Measurements from ENCODE around the gene IFT81. TPM values are rescaled to one million over a fixed set of nuclear protein-coding genes. Genes with fewer than 3 reads are reported as not detected.

The IFT81 gene
- total RNA-seq, 6 donors from 2014 or later = 7.7 to 39.1 (median 10.8) TPM

GRCh38 chr12:110093631-110094311, 30.4 kb upstream of the IFT81 start:
- no peaks in the 10 kb centered on the region for H3K27me3 ChIP-seq
- no peaks in the 10 kb centered on the region for H3K36me3 ChIP-seq
- DNase-seq (no peak), ATAC-seq (ENCODE audit: low FRiP score in 2 of 2) (no peak)
- 49 to 52% methylated on average over 7 of the region's 7 CpGs for WGBS, 2 donors
- H3K4me3 ChIP-seq = no peak overlapping the region
- H3K9me3 ChIP-seq = no peaks in the 10 kb centered on the region
- no peaks in the 10 kb centered on the region for H3K4me1 ChIP-seq
- TF ChIP-seq CTCF (IDR thresholded peaks at IDR 0.05) (no peak), POLR2A (IDR thresholded peaks at IDR 0.05) (no peak), POLR2AphosphoS5 (IDR thresholded peaks at IDR 0.05) (no peak), EP300 (IDR thresholded peaks at IDR 0.05) (no peak)
- no peak overlapping the region for H3K27ac ChIP-seq

- TF ChIP-seq EP300 (IDR thresholded peaks at IDR 0.05) (no peak), POLR2A (IDR thresholded peaks at IDR 0.05) (no peak), POLR2AphosphoS5 (IDR thresholded peaks at IDR 0.05) (no peak), CTCF (IDR thresholded peaks at IDR 0.05) (peak; percentile 80 to 94 (median 90))
- peaks cover 0 to 8% (median 7%) of the 10 kb centered on the region in 4 donors for H3K4me1 ChIP-seq
- DNase-seq (peak in 1 of 2 donors; percentile 67), ATAC-seq (ENCODE audit: low FRiP score in 2 of 2) (peak; percentile 86 to 88)
- 52 to 53% methylated on average over 8 of the region's 8 CpGs for WGBS, 2 donors
- H3K9me3 ChIP-seq = no peaks in the 10 kb centered on the region
- H3K27ac ChIP-seq = no peak overlapping the region
- no peaks in the 10 kb centered on the region for H3K27me3 ChIP-seq
- H3K4me3 ChIP-seq = no peak overlapping the region
- H3K36me3 ChIP-seq = no peaks in the 10 kb centered on the region
Observed at GRCh38 chr12:110100315-110100970, 23.7 kb upstream of the IFT81 start.

- no peak for TF ChIP-seq POLR2AphosphoS5 (IDR thresholded peaks at IDR 0.05)
- peak in 2 of 6 experiments; percentile 10 to 12 for TF ChIP-seq CTCF (IDR thresholded peaks at IDR 0.05)
- no peak for TF ChIP-seq POLR2A (IDR thresholded peaks at IDR 0.05)
- Histone ChIP-seq H3K27ac (no peak overlapping the region), H3K36me3 (no peaks in the 10 kb centered on the region), H3K4me1 (peaks cover 0 to 8% (median 7%) of the 10 kb centered on the region in 4 donors), H3K27me3 (no peaks in the 10 kb centered on the region), H3K4me3 (no peak overlapping the region), H3K9me3 (no peaks in the 10 kb centered on the region)
- ATAC-seq (ENCODE audit: low FRiP score in 2 of 2) (peak in 1 of 2 donors; percentile 18), DNase-seq (peak in 1 of 2 donors; percentile 24)
- WGBS, 2 donors = 90 to 98% methylated on average over 3 of the region's 3 CpGs
Observed at GRCh38 chr12:110102255-110102654, 21.9 kb upstream of the IFT81 start.

DNA sequence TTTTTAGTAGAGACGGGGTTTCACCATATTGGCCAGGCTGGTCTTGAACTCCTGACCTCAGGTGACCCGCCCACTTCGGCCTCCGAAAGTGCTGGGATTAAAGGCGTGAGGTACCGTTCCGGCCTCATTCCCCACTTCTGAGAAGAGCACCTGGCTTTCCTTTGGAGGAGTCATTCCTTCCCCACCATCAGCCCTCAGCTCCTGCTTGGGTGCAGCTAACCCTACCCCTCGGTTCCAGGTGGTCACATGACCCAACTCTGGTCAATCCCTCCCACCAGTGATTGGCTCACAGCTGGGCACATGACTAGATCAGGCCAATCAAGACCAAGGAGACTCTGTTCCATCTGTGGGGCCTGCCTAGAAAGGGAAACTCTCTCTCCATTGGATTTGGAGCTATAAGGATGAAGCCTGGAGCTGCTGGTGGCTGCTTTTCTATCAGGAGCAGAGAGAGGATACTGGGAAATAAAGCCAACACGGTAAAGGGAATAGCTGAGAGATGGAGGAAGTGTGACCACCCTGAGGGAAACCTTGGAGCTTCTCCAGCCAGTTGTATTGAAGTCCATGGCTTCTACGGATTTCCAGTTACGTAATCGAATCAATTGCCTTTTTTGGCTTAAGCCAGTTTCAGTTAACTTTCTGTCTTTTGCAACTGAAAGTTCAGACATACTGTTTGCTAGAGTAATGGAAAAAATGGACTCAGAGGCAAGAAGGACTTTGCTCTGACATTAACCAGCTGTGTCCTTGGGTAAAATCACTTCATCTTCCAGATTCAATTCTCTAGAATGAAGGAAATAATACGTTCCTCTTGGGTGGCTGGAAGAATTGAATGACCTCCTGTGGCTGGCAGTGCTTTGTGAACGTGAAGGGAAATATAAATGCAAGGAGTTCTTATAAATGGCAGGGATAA, 19.7 kb upstream of the IFT81 start:
- DNase-seq (no peak), ATAC-seq (ENCODE audit: low FRiP score in 2 of 2) (peak in 1 of 2 donors; percentile 7)
- no peak overlapping the region for H3K4me3 ChIP-seq
- H3K27ac ChIP-seq = peak overlapping the region in 3 of 4 donors; percentile 6 to 65 (median 42)
- TF ChIP-seq EP300 (IDR thresholded peaks at IDR 0.05) (no peak), POLR2AphosphoS5 (IDR thresholded peaks at IDR 0.05) (no peak), CTCF (IDR thresholded peaks at IDR 0.05) (no peak), POLR2A (IDR thresholded peaks at IDR 0.05) (no peak)
- H3K9me3 ChIP-seq = no peaks in the 10 kb centered on the region
- peaks cover 0 to 22% (median 16%) of the 10 kb centered on the region in 4 donors for H3K4me1 ChIP-seq
- no peaks in the 10 kb centered on the region for H3K27me3 ChIP-seq
- WGBS, 2 donors = 76 to 86% methylated on average over 14 of the region's 14 CpGs
- no peaks in the 10 kb centered on the region for H3K36me3 ChIP-seq
